ENCODE results near the gene GADL1. TPM values are rescaled to one million over a fixed set of nuclear protein-coding genes. Genes with fewer than 3 reads are reported as not detected.

GADL1 gene
- total RNA-seq, 1 donor from 2014 or later: not detected

- no peak for DNase-seq
- H3K4me3 ChIP-seq: no peak overlapping the region
- ATAC-seq: no peak
- no peaks in the 10 kb centered on the region for H3K36me3 ChIP-seq
- no peak overlapping the region for H3K27ac ChIP-seq
- no peak for TF ChIP-seq CTCF (IDR thresholded peaks at IDR 0.05)
- H3K9me3 ChIP-seq: no peaks in the 10 kb centered on the region
- intact Hi-C loops (cut with DNase I): no loop called here
- no peaks in the 10 kb centered on the region for H3K4me1 ChIP-seq
- H3K27me3 ChIP-seq (ENCODE audit: low read depth): no peaks in the 10 kb centered on the region
Observed at GRCh38 chr3:30852833-30853232, 41.6 kb downstream of the GADL1 start.

- no peak for TF ChIP-seq CTCF (IDR thresholded peaks at IDR 0.05)
- intact Hi-C loops (cut with DNase I): no loop called here
- ATAC-seq (peak in 1 of 2 donors; percentile 28), DNase-seq (no peak)
- no peak overlapping the region for H3K4me3 ChIP-seq
- H3K27ac ChIP-seq: no peak overlapping the region
- H3K9me3 ChIP-seq: no peaks in the 10 kb centered on the region
- no peaks in the 10 kb centered on the region for H3K27me3 ChIP-seq (ENCODE audit: low read depth)
- no peaks in the 10 kb centered on the region for H3K36me3 ChIP-seq
- H3K4me1 ChIP-seq: no peaks in the 10 kb centered on the region
Observed at GRCh38 chr3:30848087-30848779, 46.2 kb downstream of the GADL1 start.

GRCh38 chr3:30847592-30847991, 46.9 kb downstream of the GADL1 start:
- H3K27ac ChIP-seq: no peak overlapping the region
- H3K36me3 ChIP-seq: no peaks in the 10 kb centered on the region
- no peak for TF ChIP-seq CTCF (IDR thresholded peaks at IDR 0.05)
- H3K4me1 ChIP-seq: no peaks in the 10 kb centered on the region
- no peaks in the 10 kb centered on the region for H3K27me3 ChIP-seq (ENCODE audit: low read depth)
- no peak for ATAC-seq
- no peaks in the 10 kb centered on the region for H3K9me3 ChIP-seq
- no peak overlapping the region for H3K4me3 ChIP-seq
- intact Hi-C loops (cut with DNase I): no loop called here
- DNase-seq: no peak

- Histone ChIP-seq H3K9me3 (no peaks in the 10 kb centered on the region), H3K27me3 (ENCODE audit: low read depth) (no peaks in the 10 kb centered on the region), H3K36me3 (no peaks in the 10 kb centered on the region), H3K4me3 (no peak overlapping the region), H3K27ac (no peak overlapping the region), H3K4me1 (no peaks in the 10 kb centered on the region)
- ATAC-seq (no peak), DNase-seq (no peak)
- TF ChIP-seq CTCF (IDR thresholded peaks at IDR 0.05): no peak
- intact Hi-C loops (cut with DNase I): no loop called here
Observed at GRCh38 chr3:30845606-30846005, 48.9 kb downstream of the GADL1 start.

- DNase-seq: no peak
Observed at GRCh38 chr3:30843877-30844276, 50.6 kb downstream of the GADL1 start.

More at GRCh38 chr3:30843877-30844276, 50.6 kb downstream of the GADL1 start:
- Histone ChIP-seq H3K36me3 (no peaks in the 10 kb centered on the region), H3K4me3 (no peak overlapping the region), H3K4me1 (no peaks in the 10 kb centered on the region), H3K9me3 (no peaks in the 10 kb centered on the region), H3K27ac (no peak overlapping the region), H3K27me3 (ENCODE audit: low read depth) (no peaks in the 10 kb centered on the region)
- ATAC-seq: no peak
- TF ChIP-seq CTCF (IDR thresholded peaks at IDR 0.05): no peak
- intact Hi-C loops (cut with DNase I): no loop called here
